ENCODE results near the gene SNX11.

The SNX11 gene

GRCh38 chr17:48162306-48162934, 54.9 kb downstream of the SNX11 start:
- DNase-seq (ENCODE audit: low read depth in 2 of 2), result no peak

DNA sequence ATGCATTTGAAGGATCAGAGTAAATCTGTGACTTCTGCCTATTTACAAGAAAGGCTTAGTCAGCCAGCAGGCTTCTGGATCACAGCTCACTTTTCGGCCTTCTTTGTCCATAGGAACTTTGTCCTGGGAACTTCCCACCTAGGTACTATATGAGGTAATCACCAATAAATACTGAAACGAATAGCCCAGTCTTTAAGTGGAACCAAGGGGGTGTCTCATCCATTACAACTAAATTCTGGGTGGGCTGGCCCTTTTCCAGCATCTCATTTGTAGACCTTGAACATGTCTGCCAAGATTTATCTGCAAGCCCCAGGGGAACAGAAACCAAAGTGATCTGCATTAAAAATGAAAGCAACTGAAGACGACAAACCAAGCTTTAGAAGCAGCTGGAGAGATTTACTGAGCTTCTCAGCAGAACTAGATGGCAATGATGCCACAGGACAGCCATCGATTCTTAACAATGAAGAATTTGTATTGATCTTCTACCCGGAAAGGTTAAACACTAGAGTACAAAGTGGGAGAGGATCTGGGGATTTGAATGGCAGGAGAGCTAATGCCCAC, 55.5 kb downstream of the SNX11 start:
- no peak for DNase-seq (ENCODE audit: low read depth in 2 of 2)

DNA sequence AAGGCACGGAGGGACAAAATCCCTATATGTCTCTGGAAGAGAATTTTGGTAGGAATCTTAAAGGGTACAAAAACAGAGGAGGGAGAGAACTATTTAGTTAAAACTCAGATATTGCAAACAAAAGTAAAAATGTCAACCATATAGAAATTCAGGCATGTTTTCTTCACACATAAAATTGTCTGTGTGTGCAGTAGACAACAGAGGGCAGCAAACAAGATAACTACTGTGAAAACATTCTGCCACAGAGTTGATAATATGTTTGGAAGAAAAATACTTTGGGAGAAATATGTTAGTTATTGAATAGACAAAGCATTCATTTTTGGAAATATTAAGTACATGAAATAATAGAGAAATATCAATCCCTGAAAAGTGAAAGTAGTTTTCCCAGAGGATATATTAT, 56.2 kb downstream of the SNX11 start:
- no peak for DNase-seq (ENCODE audit: low read depth in 2 of 2)

DNA sequence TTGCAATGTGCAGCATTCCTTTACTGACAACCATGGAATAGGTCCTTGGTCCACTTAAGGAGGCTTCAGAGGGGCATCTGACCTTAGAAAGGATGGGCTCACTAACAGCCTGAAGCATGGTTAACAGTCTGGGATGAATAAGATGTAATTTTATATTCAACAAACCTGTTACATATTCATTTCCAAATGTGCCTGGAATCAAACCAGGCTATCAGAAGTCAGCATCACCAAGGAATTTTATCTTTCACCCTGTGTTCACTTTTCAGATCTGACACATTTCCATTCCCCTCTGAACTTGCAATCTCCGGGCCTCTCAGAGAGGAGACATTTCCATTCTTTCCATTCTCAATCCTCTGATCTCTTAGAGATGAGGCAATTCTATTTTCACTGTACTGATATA, 62.4 kb downstream of the SNX11 start:
- no peak for DNase-seq (ENCODE audit: low read depth in 2 of 2)

Data from stimulated activated CD4-positive, alpha-beta T cell treated with anti-CD3 and anti-CD28 coated beads, Interleukin-1b, Interleukin-23, amount 100 ng/mL, for 4 hours (primary cell).